Stomach smooth muscle (tissue), 2 donors: ENCODE data around the gene SVIL.
"Not testable (repeated sequence)": the region's sequence is repeated elsewhere in the genome, so short reads cannot be mapped to it uniquely, and the experiment has no call there.

Source experiments
- H3K27ac ChIP-seq: one replicate; pipeline ENCODE4 v1.7.0; 2013; ENCODE audit warnings: mild to moderate bottlenecking, low read length, inconsistent platforms
- H3K27me3 ChIP-seq, 2 donors: one replicate each; pipeline ENCODE4 v1.7.0; 2013; ENCODE audit warnings: low read length in 2 of 2; ENCODE audit not compliant: insufficient read depth in 2 of 2, control insufficient read depth in 1 of 2
- H3K36me3 ChIP-seq, 2 donors: one replicate each; pipeline ENCODE4 v1.7.0; 2013; ENCODE audit warnings: low read length in 2 of 2; ENCODE audit not compliant: control insufficient read depth in 2 of 2, insufficient read depth in 2 of 2
- H3K4me1 ChIP-seq: one replicate; pipeline ENCODE4 v1.7.0; 2013; ENCODE audit warnings: low read length; ENCODE audit not compliant: control insufficient read depth, insufficient read depth
- H3K4me3 ChIP-seq, 2 donors: one replicate each; pipeline ENCODE4 v1.7.0; 2013; ENCODE audit warnings: low read length in 2 of 2
- H3K9ac ChIP-seq, 2 donors: one replicate each; pipeline ENCODE4 v1.7.0; 2013; ENCODE audit warnings: low read length in 2 of 2, mild to moderate bottlenecking in 1 of 2
- H3K9me3 ChIP-seq, 2 donors: one replicate each; pipeline ENCODE4 v1.7.0; 2013; ENCODE audit warnings: low read length in 2 of 2; ENCODE audit not compliant: control insufficient read depth in 2 of 2
- donor health status: healthy.
- donor health status: Pancreatic carcinoma.

SVIL gene

DNA sequence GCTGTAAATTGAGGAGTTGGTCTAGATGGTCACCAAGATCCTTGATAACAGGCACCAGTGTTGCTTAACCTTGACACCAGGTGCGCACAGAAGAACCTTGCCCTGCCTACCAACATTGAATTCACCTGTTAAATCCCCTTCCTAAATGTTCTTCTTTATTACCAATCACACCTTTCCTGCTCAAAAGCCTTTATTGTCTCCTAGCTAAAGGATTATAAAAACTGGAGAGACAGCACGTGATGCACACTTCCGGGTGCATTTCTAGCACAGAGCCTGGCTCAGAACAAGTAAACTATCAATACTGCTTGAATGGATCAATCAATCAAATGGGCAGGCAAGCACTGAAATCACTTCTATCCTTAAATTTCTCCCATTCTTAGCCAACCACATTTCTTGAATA is 56.3 kb downstream of the SVIL start:
- Histone ChIP-seq H3K27ac (no peak overlapping the region), H3K27me3 (no peaks in the 10 kb centered on the region), H3K9me3 (no peaks in the 10 kb centered on the region), H3K4me1 (peaks cover 14% of the 10 kb centered on the region), H3K9ac (no peak overlapping the region), H3K4me3 (no peak overlapping the region), H3K36me3 (peaks cover 5 to 12% of the 10 kb centered on the region in 2 donors)

- H3K36me3 ChIP-seq: peaks cover 5 to 12% of the 10 kb centered on the region in 2 donors
- no peak overlapping the region for H3K27ac ChIP-seq
- H3K4me1 ChIP-seq: peaks cover 14% of the 10 kb centered on the region
Observed at GRCh38 chr10:29576681-29577080, 58.1 kb downstream of the SVIL start.

DNA sequence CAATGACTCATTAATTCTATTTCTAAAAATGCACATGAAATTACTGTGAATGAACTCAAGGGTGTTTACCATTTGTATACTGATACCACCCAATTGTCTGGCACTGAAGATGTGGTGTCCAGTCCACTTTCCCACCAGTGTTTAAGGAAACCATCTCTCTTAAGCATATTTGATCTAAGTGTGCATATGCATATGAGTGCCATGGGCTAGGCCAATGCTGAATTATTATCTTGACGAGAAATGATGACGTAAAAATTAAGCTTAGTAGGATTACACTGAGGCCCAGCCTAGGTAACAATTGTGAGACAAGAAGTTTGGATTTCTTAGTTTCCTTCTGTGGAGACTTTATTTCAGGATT is 59.7 kb downstream of the SVIL start:
- H3K4me1 ChIP-seq: peaks cover 14% of the 10 kb centered on the region
- H3K4me3 ChIP-seq: no peak overlapping the region
- no peak overlapping the region for H3K27ac ChIP-seq
- H3K9me3 ChIP-seq: no peaks in the 10 kb centered on the region
- H3K9ac ChIP-seq: no peak overlapping the region
- H3K27me3 ChIP-seq: no peaks in the 10 kb centered on the region
- H3K36me3 ChIP-seq: peaks cover 5 to 12% of the 10 kb centered on the region in 2 donors

More at GRCh38 chr10:29576681-29577080, 58.1 kb downstream of the SVIL start:
- no peaks in the 10 kb centered on the region for H3K27me3 ChIP-seq
- no peaks in the 10 kb centered on the region for H3K9me3 ChIP-seq
- no peak overlapping the region for H3K9ac ChIP-seq
- H3K4me3 ChIP-seq: no peak overlapping the region

GRCh38 chr10:29574212-29575097 is 60.3 kb downstream of the SVIL start:
- H3K9ac ChIP-seq, H3K36me3 ChIP-seq, H3K27ac ChIP-seq, H3K4me3 ChIP-seq, H3K27me3 ChIP-seq, H3K9me3 ChIP-seq: not testable (repeated sequence)
- H3K4me1 ChIP-seq: peaks cover 14% of the 10 kb centered on the region

DNA sequence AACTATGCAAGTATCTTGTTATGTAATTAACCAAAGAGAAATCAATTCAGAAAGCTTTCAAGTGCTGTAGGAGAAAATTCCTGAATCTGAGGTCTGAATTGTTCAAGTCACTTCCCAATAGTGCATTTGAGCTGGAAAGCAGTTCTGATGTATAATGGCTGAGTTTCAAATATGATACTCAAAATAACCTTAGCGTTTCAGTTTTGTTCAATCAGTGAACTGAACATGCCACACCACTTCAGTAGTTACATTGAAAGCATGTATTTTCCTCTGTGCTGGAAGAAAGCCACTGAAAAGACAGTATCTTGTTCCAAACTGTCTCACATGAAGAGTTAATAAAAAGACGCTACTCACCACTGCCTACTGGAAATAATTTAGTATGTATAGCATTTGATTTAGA is 64.5 kb downstream of the SVIL start:
- Histone ChIP-seq H3K4me1 (peaks cover 25% of the 10 kb centered on the region), H3K36me3 (peaks cover 12 to 20% of the 10 kb centered on the region in 2 donors)
- not testable (repeated sequence) for H3K27me3 ChIP-seq, H3K27ac ChIP-seq, H3K9me3 ChIP-seq, H3K9ac ChIP-seq, H3K4me3 ChIP-seq

DNA sequence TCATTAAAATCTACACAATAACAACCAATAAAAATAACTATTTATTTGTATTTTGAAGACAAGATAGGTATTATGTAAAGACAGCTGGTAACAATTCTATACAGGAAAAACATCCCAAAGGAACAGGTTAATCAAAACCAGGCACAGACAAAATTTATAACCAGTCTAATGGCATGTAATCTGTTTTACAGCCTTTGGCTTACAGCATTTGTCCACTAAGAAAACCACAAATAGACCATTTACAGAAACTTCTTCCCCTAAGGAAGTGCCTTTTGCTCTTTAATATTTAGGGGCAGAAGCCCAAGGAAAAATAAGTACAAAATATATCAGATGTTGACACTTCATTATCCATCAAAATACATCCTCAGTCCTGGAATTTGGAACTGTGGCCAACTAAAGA is 65.0 kb downstream of the SVIL start:
- H3K27ac ChIP-seq: no peak overlapping the region
- peaks cover 12 to 19% of the 10 kb centered on the region in 2 donors for H3K36me3 ChIP-seq
- H3K4me3 ChIP-seq: no peak overlapping the region
- no peak overlapping the region for H3K9ac ChIP-seq
- H3K9me3 ChIP-seq: no peaks in the 10 kb centered on the region
- H3K27me3 ChIP-seq: no peaks in the 10 kb centered on the region
- peaks cover 25% of the 10 kb centered on the region for H3K4me1 ChIP-seq

DNA sequence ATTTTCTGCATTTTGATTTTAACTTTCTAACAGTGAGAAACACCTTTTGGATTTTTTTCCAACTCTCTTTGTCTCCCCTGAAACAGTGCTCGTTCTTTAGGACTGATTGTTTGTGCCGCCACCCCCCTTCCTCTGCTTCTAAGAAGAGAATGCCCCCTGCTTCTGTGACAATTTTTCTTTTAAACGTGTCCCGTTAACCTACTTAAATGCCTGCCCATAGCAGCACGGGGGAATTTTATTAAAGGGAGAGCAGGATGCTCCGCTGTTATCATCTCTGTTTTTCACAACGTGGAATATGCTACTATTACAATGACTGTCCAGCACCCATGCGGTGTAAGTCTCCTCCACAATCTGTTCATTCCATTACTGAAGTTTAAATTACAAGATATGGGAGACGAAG is 67.8 kb downstream of the SVIL start:
- Histone ChIP-seq H3K9me3 (no peaks in the 10 kb centered on the region), H3K27ac (no peak overlapping the region), H3K9ac (no peak overlapping the region), H3K27me3 (no peaks in the 10 kb centered on the region), H3K4me1 (peaks cover 24% of the 10 kb centered on the region), H3K36me3 (peaks cover 18% of the 10 kb centered on the region in 2 donors), H3K4me3 (no peak overlapping the region)

DNA sequence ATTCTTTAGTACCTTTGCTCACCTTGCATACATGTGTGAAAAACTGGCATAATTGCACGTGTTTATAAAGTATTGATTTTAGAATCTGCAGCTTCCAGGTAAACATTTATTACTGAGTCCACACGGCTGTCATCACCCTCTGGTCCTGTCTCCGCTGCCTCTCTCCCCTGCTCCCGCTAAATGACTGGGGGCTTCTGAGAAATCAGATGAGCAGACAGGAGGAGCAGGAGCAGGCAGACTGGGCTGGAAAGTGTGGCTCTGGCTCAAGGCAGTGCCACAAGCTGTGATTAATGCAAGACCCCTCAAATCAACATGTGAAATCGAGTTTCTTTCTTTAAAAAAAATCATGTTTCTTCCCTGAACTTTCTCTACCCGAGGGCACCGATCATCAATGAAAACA is 68.6 kb downstream of the SVIL start:
- not testable (repeated sequence) for H3K9ac ChIP-seq, H3K27ac ChIP-seq, H3K27me3 ChIP-seq, H3K4me3 ChIP-seq, H3K9me3 ChIP-seq
- Histone ChIP-seq H3K4me1 (peaks cover 20% of the 10 kb centered on the region), H3K36me3 (peaks cover 18 to 23% of the 10 kb centered on the region in 2 donors)

DNA sequence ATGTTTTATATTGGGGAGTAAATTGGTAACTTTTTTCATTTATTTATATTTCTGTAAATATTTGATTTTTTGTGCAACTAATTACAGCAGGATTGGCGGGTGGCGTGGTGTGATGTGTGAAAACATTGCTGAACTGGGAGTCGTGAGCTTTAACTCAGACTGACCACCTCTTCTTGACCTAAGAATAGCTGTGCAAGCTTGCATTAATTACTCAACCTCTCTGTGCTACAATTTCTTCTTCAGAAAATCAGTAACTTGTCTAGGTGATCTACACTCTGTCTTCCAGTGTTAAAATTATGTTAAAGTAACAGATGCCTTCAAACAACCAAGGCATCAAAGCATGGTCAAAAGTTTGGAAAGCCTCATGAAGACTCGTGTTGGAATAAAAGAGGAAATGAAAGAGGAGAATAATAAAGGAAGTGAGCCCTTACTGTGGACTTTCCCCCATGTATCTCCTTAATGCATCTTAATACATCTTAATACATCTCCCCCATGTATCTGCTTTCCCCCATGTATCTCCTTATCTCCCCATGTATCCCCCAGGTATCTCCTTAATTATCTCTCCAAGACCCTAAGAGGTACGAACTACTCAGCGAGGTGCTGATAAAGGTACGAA is 71.2 kb downstream of the SVIL start:
- Histone ChIP-seq H3K9ac (no peak overlapping the region), H3K4me1 (peaks cover 22% of the 10 kb centered on the region), H3K9me3 (no peaks in the 10 kb centered on the region), H3K36me3 (peaks cover 15 to 20% of the 10 kb centered on the region in 2 donors), H3K4me3 (no peak overlapping the region), H3K27me3 (no peaks in the 10 kb centered on the region), H3K27ac (no peak overlapping the region)

DNA sequence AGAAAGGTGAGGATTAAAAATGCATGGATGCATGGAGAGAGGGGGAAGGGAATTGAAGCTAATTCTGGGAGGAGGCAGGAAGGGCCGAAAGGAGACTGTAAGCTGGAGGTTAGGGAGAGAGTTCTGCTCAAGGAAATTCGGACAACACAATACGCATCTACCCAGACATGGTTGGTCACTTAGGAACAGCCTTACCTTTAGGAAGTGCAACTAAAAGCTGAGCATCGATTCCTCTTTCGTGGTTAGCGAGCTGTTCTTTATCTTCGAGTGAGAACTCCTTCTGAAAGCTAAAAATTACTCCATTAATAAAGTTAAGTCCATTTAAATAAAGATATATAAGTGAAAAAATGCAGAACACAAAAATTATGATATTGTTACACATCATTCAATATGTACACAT is 71.8 kb downstream of the SVIL start:
- H3K36me3 ChIP-seq: peaks cover 15 to 18% of the 10 kb centered on the region in 2 donors
- H3K4me3 ChIP-seq: not testable (repeated sequence)

GRCh38 chr10:29559996-29560395 is 74.8 kb downstream of the SVIL start:
- peaks cover 8 to 14% of the 10 kb centered on the region in 2 donors for H3K36me3 ChIP-seq
- H3K27ac ChIP-seq: no peak overlapping the region
- no peak overlapping the region for H3K9ac ChIP-seq

More for the DNA sequence above, 71.8 kb downstream of the SVIL start:
- not testable (repeated sequence) for H3K9me3 ChIP-seq, H3K27me3 ChIP-seq, H3K27ac ChIP-seq, H3K9ac ChIP-seq
- peaks cover 22% of the 10 kb centered on the region for H3K4me1 ChIP-seq

More at GRCh38 chr10:29559996-29560395, 74.8 kb downstream of the SVIL start:
- peaks cover 25% of the 10 kb centered on the region for H3K4me1 ChIP-seq
- no peak overlapping the region for H3K4me3 ChIP-seq
- H3K27me3 ChIP-seq: no peaks in the 10 kb centered on the region
- H3K9me3 ChIP-seq: no peaks in the 10 kb centered on the region
